Activated CD8-positive, alpha-beta T cell treated with anti-CD3 and anti-CD28 coated beads for 36 hours (primary cell): ENCODE results near the gene THRB. TPM values are rescaled to one million over a fixed set of nuclear protein-coding genes. Genes with fewer than 3 reads are reported as not detected.

ENCODE experiments used
- ATAC-seq: fragments of 200-7000 bp; cut with Tn5 transposase; one replicate; pipeline ENCODE4 v1.10.0; 2021; ENCODE audit warnings: mild to moderate bottlenecking, moderate library complexity
- CTCF ChIA-PET: fragments of 350-600 bp; sonication (Branson Sonifier 250); formaldehyde crosslinking; loops from one replicate; lab custom pipeline; 2021; ENCODE audit warnings: antibody characterized with exemption; lab: Charles Lee
- POLR2A ChIA-PET: fragments of 350-600 bp; sonication (Branson Sonifier 250); formaldehyde crosslinking; loops from one replicate; lab custom pipeline; 2021; ENCODE audit warnings: antibody characterized with exemption; lab: Charles Lee
- DNase-seq: peaks from one replicate; pipeline ENCODE4 v3.0.0-alpha.2; 2020
- H3K27ac Mint-ChIP-seq: one replicate; pipeline ENCODE4 v1.8.0; 2021; ENCODE audit warnings: mild to moderate bottlenecking, mixed read lengths
- H3K27me3 Mint-ChIP-seq: one replicate; pipeline ENCODE4 v1.8.0; 2021; ENCODE audit warnings: mixed read lengths
- H3K36me3 Mint-ChIP-seq: one replicate; pipeline ENCODE4 v1.8.0; 2021; ENCODE audit warnings: low read depth, mixed read lengths
- H3K4me1 Mint-ChIP-seq: one replicate; pipeline ENCODE4 v1.8.0; 2021; ENCODE audit warnings: low read depth, mixed read lengths
- H3K4me3 Mint-ChIP-seq: one replicate; pipeline ENCODE4 v1.8.0; 2021; ENCODE audit warnings: mild to moderate bottlenecking, moderate library complexity, mixed read lengths
- H3K9me3 Mint-ChIP-seq: one replicate; pipeline ENCODE4 v1.8.0; 2021; ENCODE audit warnings: mixed read lengths
- intact Hi-C: fragments of 100-400 bp; cut with micrococcal nuclease; formaldehyde crosslinking; loops from one replicate; pipeline ENCODE4 v1.10.0; 2022
- total RNA-seq, 2 experiments: library from RNA; stranded (reverse); gene quantifications; one replicate each; pipeline ENCODE4 v1.2.3, GENCODE V29; 2021
- TF ChIP-seq, protein P1 (sequence below): fragments of 200-600 bp; IDR thresholded peaks from one replicate; pipeline ENCODE4 v1.8.0; 2022; ENCODE audit warnings: antibody characterized with exemption, mild to moderate bottlenecking

Gene THRB
- total RNA-seq, 2 experiments from 2014 or later: not detected

DNA sequence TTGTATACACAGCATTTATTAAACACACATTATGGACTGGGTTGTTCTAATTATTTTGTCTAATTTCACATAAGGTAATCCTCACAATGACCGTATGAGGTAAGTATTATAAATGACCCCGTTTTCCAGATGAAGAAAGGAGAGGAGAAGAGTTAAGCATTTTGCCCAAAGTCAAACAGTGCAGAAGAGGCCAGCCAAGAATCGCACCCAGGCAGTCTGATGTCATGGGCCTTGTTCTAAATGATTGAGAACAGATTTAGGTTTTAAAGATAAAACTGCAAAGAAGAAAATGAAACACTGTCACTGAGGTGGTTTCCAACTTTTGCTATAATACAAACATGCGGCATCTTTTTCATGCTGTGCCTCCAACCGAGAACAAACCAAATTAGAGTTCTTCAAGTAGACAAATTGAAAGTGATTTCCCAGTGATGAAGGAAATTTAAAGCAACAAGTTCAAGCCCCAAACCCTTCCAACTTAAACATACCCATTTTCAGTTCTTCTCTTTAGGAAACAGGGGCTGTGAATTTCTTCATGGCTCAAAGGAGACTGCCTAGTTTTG lies 155.3 kb downstream of the THRB start:
- no peaks in the 10 kb centered on the region for H3K4me1 Mint-ChIP-seq
- intact Hi-C loops: no loop called here
- H3K4me3 Mint-ChIP-seq: no peak overlapping the region
- no peaks in the 10 kb centered on the region for H3K27me3 Mint-ChIP-seq
- DNase-seq (no peak), ATAC-seq (no peak)
- H3K27ac Mint-ChIP-seq: no peak overlapping the region
- TF ChIP-seq, protein P1, sequence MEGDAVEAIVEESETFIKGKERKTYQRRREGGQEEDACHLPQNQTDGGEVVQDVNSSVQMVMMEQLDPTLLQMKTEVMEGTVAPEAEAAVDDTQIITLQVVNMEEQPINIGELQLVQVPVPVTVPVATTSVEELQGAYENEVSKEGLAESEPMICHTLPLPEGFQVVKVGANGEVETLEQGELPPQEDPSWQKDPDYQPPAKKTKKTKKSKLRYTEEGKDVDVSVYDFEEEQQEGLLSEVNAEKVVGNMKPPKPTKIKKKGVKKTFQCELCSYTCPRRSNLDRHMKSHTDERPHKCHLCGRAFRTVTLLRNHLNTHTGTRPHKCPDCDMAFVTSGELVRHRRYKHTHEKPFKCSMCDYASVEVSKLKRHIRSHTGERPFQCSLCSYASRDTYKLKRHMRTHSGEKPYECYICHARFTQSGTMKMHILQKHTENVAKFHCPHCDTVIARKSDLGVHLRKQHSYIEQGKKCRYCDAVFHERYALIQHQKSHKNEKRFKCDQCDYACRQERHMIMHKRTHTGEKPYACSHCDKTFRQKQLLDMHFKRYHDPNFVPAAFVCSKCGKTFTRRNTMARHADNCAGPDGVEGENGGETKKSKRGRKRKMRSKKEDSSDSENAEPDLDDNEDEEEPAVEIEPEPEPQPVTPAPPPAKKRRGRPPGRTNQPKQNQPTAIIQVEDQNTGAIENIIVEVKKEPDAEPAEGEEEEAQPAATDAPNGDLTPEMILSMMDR: no peak
- CTCF ChIA-PET: no interaction called here
- no peaks in the 10 kb centered on the region for H3K9me3 Mint-ChIP-seq
- no peaks in the 10 kb centered on the region for H3K36me3 Mint-ChIP-seq
- POLR2A ChIA-PET: no interaction called here

DNA sequence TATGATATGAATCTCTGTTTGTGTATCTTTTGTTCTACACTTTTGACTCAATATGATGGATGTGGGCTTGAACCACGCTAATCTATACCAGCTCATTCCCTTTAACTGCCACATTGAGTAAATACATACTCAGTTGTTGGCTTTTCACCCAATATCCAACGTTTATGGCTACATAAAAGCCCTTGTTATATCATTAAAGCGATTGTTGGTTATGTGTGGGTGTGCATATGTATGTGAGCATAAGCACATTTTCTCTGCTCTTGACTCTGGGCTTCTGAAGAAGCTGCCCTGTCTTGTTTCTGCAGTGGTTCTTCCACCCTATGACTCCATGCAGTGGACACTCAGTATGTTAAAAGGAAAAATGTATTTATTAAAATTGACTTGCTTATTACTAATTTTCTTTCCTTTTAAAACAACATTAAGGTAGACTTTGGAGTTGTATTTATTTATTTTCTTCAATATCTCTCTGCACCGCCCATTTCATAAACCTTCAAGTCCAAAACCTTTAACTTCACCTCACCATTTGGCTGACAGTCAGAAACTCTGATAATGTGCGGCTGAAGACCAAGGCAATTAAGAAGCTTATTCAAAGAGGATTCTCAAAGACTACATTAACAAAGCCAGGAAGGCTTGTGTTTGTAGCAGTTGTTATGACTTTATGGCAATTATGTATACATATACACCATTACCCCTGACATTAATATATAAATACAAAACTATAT lies 156.1 kb downstream of the THRB start:
- TF ChIP-seq, protein P1: no peak
- ATAC-seq (no peak), DNase-seq (no peak)
- Mint-ChIP-seq H3K4me3 (no peak overlapping the region), H3K27ac (no peak overlapping the region), H3K4me1 (no peaks in the 10 kb centered on the region), H3K27me3 (no peaks in the 10 kb centered on the region), H3K9me3 (no peaks in the 10 kb centered on the region), H3K36me3 (no peaks in the 10 kb centered on the region)
- POLR2A ChIA-PET: no interaction called here
- intact Hi-C loops: no loop called here
- CTCF ChIA-PET: no interaction called here

DNA sequence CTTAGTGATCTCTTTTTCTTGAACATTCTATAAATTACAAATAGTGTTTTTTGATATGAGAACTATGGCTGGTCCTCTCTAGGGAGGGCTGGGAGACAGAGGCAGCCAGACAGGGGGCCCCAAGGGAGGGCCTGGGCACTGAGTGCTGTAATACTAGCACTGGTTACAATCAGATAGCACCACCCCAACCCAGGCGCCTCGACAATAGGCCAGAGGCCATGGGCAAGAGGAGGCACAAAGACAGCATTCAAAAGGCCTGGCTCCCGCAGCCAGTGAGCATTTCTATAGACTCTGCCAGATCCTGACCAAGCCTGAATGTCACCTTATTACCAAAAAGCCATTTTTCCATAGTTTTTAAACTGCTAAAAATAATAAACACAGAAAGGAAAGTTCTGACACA lies 158.5 kb downstream of the THRB start:
- intact Hi-C loops: no loop called here
- Mint-ChIP-seq H3K4me1 (no peaks in the 10 kb centered on the region), H3K27me3 (no peaks in the 10 kb centered on the region), H3K36me3 (no peaks in the 10 kb centered on the region), H3K4me3 (no peak overlapping the region), H3K9me3 (no peaks in the 10 kb centered on the region), H3K27ac (no peak overlapping the region)
- CTCF ChIA-PET: no interaction called here
- TF ChIP-seq, protein P1: no peak
- POLR2A ChIA-PET: no interaction called here
- ATAC-seq (no peak), DNase-seq (no peak)

DNA sequence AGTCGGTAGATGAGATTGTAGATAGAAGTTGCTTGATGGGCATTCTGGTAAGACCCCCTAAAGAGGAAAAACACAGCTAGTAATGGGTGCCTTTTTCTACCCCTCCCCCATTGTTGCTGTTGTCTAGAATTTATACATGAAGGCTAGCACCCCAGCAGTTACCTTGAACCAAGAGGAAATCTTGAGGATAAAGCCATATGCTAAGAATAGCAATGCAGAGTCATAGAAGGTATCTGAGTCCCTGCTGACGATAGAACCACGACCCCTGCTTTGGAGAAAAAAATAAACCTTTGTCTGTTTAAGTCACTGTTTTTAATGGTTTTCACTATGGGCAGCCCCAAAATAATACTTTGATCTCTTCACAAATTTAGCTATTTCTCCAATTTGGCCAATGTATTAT lies 162.6 kb downstream of the THRB start:
- Mint-ChIP-seq H3K4me3 (no peak overlapping the region), H3K4me1 (no peaks in the 10 kb centered on the region), H3K27ac (no peak overlapping the region), H3K9me3 (no peaks in the 10 kb centered on the region), H3K36me3 (no peaks in the 10 kb centered on the region), H3K27me3 (no peaks in the 10 kb centered on the region)
- intact Hi-C loops: no loop called here
- ChIA-PET POLR2A (no interaction called here), CTCF (no interaction called here)
- TF ChIP-seq, protein P1: no peak
- DNase-seq (no peak), ATAC-seq (no peak)

DNA sequence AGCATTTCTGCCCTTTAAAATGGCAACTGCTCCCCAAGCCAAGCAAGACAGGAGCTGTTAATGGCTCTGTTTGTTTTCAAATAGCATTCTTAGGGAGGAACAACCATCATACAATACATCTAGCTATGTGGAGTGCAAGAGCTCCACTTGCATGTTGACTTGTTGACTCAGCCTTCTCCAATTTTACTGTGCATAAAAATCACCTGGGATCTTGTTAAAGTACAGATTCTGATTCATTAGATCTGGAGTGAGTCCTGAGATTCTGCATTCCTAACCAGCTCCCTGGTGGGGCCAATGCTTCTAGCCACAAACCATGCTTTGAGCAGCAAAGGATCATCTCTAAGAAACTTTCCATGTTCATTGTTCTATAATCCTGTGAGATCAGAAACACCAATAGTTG lies 171.4 kb downstream of the THRB start:
- H3K9me3 Mint-ChIP-seq: peaks cover 4% of the 10 kb centered on the region
- DNase-seq (no peak), ATAC-seq (no peak)
- H3K27me3 Mint-ChIP-seq: peaks cover 2% of the 10 kb centered on the region
- no peaks in the 10 kb centered on the region for H3K4me1 Mint-ChIP-seq
- CTCF ChIA-PET: no interaction called here
- TF ChIP-seq, protein P1: no peak
- intact Hi-C loops: no loop called here
- no peaks in the 10 kb centered on the region for H3K36me3 Mint-ChIP-seq
- H3K27ac Mint-ChIP-seq: no peak overlapping the region
- POLR2A ChIA-PET: no interaction called here
- no peak overlapping the region for H3K4me3 Mint-ChIP-seq
